HG03460 (cell line): ENCODE data around the gene SMIM30.
A peak's percentile ranks its signal among the peaks of the same experiment; 100 is the strongest.

Experiments
- ATAC-seq: cut with Tn5 transposase; IDR thresholded peaks from one replicate; pipeline ENCODE4 v1.9.1; 2021; ENCODE audit not compliant: unreplicated experiment

SMIM30 gene

DNA sequence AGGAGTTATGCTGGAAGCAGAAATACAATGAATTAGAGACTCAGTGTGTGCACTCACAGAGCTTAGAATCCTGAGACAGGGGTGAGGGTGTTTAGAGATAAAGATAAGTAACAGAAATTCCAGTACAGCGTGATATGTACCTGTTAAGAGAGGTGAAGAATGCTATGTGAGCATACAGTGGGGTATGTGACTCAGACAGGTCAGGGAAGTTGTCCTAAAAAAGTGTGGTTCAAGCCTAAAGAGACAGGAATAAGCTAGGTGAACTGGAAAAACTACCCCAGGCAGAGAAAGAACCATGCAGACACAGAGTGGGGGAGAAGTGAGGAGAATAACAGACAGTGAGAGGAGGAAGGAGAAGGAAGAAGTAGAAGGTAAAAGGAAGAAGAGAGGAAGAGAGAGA is 8.6 kb downstream of the SMIM30 start:
- no peak for ATAC-seq

DNA sequence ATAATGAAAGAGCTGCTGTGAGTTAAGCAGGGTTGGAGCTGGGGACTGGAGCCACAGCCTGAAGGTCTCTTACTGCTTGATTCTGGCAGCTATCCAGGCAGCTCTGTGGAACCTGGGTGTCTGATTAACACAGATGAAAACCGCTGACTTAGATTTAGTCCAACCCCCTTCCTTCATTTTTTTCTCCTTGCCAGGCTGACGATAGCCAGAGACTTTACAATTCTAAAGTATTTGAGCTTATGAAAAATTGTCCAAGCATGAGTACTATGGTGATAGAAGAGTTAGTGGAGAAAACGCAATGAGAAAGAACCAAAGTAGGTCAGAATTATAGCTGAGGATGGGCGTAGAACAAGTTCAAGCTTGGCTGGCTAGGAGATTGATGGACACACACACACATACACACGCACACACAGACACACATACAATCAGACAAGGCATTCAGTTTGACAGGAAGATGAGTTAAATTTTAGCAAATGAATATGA is 18.2 kb downstream of the SMIM30 start:
- ATAC-seq, result no peak

DNA sequence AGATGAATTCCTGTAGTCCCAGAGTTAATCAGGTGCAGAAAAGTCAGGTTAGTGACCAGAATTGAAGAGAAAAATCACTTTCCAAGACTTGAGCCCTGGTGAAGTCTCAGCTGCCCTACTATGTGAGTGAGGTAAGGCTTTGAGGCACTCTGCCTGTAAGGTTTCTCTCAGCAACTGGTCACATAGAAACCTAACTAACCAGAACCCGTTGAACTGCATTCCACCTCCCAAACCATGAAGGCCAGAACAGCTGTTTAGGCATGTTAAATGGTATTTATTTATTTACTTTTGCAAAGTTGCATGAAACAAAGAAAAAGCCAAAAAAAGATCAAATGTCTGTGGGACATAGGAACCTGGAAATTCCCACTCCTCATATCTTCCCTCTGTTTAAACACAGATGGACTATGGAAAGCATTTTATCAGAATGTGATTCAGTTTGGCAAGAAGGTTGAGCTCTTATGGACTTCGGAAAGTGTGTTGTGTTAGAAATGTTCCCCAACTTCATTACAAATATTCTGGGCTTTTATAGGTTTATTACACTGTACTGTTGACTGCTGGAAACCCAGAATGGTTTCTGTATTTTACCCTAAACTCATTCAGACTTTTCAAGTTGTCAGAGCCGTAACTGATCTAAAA is 19.0 kb downstream of the SMIM30 start:
- no peak for ATAC-seq

DNA sequence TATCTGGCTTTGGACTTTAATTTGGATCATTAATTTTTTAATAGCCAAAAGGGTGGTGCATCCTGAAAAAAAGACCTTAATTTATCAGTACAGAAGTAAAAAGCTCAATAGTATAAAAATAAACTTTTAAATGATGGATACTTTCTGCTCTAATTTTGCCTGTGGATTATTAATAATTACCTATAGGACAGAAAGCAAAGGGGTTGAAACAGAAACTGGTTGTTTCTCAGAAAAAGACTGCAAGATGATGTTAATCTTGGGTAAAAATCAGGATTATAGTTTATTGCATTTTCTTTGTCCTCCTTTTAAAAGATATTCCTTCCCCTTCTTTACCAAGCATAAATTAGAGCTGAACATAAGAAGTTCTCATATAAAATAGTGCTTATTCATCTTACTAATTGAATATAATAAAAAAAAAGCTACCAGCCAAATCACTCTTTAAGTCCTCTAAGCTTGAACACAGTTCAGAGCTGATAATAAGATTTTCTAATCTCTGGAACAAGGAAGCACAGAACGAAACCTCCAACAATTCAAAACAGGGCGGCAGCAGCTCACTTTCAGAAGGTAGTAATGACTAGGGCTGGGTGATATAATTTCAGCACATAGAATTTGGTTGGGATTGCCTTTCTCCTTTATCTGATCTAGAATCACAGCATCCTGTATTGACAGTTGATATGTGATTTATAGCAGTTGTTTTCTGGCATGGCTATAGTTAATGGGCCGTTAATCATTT is 23.7 kb downstream of the SMIM30 start:
- ATAC-seq, result no peak

DNA sequence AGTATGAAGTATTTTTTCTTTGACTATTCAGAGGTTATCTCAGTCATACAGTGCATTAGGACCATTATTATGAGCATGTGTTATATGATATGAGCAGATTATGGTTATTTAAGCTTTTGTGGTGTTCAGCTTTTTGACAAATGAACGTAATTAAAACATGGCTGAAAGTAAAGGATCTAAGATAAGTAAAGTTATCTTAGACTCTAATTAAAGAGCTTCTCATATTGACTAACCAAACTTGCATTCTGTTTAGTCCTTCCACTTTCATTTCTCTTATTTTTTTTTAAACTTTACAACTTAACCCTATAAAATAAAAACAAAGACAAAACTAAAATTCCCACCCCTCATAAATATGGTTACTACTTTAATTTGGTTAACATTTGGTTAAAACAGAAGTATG is 24.8 kb downstream of the SMIM30 start:
- ATAC-seq, result no peak

DNA sequence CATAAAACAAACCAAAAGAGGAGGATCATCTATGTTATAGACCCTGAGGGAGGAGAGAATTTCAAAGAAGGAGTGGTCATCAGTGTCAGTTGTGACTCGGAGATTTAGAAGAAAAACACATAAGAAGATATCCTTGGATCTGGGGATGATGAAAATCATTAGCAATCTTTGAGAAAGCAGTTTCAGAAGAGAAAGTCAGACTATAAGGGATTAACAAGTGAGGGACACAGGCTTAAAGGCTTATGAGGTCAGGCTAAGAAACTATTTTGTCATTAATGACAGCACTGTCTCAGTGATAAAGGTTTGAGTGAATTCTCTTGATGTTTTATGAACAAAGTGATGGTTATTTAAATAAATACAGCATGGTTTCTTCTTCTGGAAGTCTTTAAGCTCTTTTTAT is 25.6 kb downstream of the SMIM30 start:
- ATAC-seq, result no peak

DNA sequence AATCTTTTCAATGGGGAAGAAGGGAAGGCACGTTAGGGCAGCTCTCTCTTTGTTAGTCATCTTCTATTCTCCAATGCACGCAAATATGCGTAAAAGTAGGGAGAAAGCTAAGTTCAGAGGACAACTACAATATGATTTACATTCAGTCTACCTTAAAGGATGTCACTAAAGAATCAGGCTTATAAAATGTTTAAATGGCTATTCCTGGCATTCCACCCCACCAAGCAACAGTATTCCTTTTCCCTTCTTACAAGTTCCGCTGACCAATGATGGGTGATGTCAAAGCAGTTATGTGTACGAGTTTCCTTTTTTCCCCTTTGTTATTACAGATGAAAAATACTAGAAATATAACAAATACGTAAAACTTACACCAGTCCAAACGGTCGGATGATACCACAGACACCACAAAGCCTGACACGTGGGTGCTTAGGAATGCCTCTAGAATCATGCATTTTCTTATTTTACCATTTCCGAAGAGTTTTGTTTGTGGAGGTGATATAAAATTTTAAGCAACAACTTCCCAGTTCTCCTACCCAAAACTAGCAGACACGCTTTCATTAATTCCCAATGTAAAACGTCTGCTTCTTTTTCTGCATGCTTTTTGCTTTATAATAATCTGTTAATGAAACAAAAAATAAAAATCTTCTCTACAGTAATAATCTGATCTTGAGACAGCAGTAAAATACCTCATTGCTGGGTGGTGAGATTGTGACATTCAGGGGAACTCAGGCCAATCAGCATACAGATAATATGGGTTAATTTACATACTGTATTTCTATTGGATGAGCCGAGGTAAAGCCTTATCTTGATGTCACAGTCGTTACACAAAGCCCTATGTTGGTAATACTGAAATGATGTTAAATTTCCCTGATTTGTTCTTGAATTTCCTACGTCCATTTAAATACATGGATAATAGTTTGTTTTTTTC is 31.0 kb downstream of the SMIM30 start:
- ATAC-seq, result no peak

DNA sequence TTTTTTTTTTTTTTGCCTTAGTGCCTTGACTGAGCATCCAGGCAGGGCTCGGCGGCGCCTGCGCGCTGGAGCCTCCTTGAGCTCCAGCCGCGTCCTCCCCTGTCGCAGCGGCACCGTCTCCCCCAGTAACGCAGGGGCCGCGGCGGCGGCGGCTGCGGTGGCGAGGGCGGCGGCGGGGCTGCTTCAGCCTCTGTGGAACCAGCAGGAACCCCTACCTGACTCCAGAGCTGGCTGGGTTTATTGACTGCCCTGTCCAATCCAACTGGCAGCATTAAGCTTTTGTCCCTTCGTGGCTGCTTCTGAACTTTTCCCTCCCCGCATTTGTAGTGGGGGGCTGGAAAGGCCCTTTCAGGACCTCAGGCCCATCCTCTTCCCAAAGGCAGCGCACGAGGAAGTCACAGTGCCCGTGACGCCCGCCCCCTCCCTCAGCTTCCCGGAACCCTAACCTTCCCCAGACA is 31.9 kb downstream of the SMIM30 start, which contains the start of gene GPR85:
Gene GPR85, minus strand, starts transcription at position 397 of the 458 bp plus-strand sequence. CDS start 2,106 bp downstream, outside the sequence.
- peak; percentile 76 for ATAC-seq

DNA sequence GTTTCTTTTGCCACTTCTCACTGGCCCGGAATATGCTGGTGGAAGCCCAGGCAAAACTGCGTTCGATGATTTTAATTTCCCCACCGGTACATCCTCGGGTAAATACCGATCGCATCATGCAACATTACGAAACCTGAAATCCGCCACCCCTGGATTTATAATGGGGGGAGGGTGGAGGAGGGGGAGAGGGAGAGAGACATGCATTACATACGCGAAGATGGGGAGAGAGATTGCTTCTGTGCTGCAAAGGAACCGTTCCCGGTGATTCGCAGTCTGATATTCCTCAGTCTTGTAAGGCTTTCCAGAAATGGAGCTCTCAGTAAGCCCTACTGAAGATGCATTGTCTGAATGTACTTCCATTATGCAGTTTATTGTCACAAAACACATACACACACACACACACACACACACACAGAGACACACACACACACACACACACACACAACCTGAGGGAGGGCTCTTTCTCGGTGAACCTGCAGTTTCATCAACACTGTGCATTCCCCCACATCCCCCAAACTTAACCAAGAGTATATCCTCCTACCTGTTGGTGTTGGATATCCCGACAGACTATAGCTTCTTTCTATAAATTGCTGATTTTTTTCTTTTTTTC is 32.5 kb downstream of the SMIM30 start:
- ATAC-seq, result peak; percentile 16

DNA sequence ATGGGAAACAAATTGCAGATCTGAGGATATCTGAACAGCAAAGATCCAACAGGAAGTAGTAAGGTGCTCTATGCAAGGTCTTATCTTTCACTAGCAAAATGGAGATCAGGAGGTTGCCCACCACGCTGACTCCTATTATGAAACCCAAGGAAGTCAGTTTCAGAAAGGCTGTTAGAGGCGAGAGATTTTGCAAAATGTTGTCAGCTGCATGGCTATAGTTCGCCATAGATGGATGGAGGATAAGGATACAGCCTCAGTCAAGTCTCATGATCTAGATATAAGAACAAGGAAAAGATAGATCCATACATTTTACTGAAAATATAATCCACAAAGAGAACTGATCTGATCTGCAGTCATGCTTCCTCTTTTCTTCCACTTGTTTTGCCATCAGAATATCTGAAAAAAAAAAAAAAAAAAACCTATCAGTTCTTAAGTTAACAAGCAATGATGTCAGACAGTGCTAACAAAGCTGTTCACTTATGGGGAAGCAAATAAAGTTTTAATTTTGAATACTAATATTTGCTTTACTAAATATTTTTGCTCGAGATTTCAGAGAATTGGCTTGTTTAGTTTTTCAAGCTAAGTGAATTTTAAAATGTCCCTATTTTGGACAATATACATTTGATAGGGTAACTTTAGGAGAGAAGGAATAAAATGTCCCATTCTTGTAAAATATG is 33.7 kb downstream of the SMIM30 start:
- ATAC-seq, result no peak

DNA sequence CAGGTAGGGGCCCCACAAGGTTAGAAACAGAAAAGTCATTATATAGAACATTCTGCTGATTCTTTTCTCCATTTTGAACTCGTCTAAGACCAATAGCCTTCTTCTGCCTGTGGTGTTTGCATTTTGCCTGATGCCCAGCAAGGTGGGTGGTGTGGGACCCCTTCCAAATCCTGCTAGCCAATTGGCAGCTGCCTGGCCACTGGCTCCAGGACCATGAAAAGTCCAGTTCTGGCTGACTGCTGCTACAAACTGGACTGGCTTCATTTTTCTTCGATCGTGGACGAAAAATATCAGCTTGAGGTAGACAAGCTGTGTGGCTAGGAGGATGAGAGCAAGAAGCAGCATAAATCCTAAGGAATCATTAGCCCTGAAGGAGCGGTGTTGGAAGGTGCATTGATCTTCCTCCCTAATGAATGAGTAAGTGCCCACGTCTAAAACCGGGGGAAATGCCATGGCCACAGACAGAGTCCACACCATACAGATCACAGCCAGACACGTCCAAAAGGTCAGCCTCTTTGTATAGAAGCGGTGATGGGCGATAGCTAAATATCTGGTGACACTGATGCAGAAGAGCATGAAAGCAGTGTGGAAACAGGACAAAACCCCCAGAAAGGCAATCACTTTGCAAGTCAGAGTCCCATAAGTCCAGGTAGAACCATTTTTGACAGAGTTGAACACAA is 34.4 kb downstream of the SMIM30 start:
- ATAC-seq, result no peak

DNA sequence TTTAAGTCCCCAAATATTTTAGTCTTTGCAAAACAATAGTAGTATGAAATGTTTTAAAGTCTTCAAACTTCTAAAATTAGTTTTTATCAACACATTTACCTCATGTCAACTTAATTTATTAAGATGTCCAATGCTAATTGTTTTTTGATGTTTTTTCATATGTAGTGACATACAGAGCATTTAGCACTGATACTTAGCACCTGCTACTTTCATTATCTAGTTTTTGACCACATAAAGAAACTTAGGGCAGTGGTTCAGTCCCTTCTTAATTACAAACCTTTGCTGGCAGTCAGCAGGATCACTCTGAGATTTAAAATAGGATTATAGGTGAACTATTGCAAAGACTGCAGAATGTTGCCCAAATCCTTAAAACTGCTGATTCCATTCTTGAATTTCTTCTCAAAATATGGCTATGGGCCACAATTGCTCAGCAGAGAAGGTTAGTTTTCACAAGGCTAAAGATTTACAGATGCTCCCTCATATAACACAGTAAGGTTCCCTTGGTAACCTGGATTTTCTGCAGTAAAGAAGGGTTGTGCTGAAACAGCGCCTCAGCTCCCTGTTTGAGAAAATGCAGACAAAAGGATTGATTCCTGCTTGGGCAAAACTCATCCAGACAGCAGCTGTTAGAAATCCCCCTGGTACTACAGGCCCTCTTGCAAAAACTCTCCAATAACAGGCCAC is 35.1 kb downstream of the SMIM30 start:
- ATAC-seq, result no peak

DNA sequence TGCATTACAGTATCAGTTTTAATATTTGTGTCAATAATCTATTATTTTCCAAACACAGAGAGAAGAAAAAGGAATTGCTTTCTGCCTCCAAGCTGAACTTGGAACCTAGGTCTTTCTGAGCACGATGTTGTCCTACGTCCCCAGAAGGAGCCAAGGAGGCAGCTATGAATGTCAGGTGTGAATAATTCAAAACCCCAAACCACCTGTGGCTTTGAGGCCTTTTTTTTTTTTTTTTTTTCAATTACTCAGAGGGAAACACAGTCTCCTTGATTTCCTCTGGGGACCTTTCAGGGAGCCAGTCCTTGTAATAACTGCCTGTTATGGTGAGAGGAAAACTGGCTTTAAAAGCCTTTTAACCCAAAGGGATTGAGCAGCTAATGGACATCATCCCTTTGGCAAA is 40.0 kb downstream of the SMIM30 start:
- no peak for ATAC-seq

DNA sequence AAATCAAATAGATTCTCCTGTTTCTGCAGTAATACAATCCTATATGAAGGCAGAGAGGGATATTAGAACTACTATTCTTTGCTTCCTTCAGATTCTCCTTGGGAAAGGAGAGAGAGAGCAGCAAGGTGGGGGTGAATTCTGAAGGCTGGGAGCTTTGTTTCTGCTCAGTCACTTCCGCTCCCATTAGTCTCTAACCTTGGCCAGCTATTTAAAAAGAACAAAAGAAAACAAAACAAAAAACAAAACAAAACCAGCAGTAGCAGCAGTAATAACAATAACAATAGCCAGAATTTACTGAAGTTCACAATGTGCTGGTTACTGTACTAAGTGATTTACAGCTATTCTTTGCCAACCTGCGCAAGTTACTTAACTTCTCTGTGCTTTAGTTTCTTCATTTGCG is 41.7 kb downstream of the SMIM30 start:
- no peak for ATAC-seq

DNA sequence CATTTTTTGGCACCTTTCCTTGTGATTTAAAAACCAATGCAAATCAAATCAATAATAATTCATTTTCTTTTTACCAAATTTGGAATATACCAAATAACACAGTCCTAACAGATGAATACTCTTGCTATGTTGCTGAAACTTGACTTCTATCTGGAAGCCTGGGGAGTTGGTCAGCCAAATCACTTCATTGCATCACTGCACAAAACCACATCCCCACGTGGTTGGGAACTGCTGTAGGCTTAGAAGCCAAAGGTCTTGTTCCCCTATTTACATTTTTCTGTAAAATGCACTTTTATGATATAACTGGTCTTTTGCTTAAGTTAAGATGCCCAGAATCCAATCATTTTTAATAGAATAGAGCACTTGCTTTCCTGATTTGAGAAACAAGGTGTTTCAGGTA is 46.9 kb downstream of the SMIM30 start:
- ATAC-seq, result no peak
